ENCODE measurements around the gene TNFSF11.

TNFSF11 gene

DNA sequence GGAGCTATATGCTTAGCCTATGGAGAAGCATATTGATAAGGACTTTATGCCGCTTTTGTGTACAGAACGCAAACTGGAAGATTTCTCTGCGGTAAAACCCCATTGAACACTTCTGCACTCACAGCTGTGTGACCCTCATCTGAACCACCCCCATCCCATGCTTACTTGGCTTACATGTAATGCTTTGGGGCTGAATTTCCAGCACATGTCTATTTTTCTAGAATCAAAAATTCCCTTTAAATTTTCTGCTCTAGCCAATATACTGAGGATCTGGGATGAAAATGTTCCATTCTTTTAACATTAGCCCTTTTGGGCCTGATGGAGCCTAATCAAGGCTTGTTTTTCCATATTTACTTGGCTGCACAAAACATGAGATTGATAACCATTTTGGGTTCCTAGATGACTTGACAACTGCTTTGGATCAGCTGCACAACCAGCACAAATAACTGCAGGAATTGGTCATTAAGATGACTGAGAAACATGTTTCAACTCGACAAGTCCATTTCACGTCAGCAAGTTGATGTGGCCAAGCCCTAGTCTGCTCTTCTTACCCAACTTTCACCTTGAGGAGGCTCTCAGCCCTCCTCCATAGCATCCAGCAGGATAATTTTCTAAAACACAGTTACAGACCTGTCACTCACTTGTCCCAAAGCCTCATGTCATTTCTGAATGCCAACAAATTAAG is 52.4 kb downstream of the TNFSF11 start:
- peaks cover 4% of the 10 kb centered on the region for H3K27me3 ChIP-seq (ENCODE audit: insufficient read depth, low read length, poor library complexity)
- H3K9me3 ChIP-seq (ENCODE audit: insufficient read depth, low read length, severe bottlenecking) = no peaks in the 10 kb centered on the region
- H3K4me1 ChIP-seq (ENCODE audit: insufficient read depth, low read length) = no peaks in the 10 kb centered on the region
- no peak for DNase-seq
- H4K20me1 ChIP-seq (ENCODE audit: insufficient read depth, low read length) = no peaks in the 10 kb centered on the region
- TF ChIP-seq, protein P1, sequence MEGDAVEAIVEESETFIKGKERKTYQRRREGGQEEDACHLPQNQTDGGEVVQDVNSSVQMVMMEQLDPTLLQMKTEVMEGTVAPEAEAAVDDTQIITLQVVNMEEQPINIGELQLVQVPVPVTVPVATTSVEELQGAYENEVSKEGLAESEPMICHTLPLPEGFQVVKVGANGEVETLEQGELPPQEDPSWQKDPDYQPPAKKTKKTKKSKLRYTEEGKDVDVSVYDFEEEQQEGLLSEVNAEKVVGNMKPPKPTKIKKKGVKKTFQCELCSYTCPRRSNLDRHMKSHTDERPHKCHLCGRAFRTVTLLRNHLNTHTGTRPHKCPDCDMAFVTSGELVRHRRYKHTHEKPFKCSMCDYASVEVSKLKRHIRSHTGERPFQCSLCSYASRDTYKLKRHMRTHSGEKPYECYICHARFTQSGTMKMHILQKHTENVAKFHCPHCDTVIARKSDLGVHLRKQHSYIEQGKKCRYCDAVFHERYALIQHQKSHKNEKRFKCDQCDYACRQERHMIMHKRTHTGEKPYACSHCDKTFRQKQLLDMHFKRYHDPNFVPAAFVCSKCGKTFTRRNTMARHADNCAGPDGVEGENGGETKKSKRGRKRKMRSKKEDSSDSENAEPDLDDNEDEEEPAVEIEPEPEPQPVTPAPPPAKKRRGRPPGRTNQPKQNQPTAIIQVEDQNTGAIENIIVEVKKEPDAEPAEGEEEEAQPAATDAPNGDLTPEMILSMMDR (IDR thresholded peaks at IDR 0.05; ENCODE audit: borderline replicate concordance, extremely low read depth, low read length, poor library complexity, severe bottlenecking) = no peak
- TF ChIP-seq EZH2 (IDR thresholded peaks at IDR 0.05; ENCODE audit: borderline replicate concordance, low read depth, low read length, severe bottlenecking) = no peak
- H3K36me3 ChIP-seq (ENCODE audit: insufficient read depth, low read length) = no peaks in the 10 kb centered on the region
- H3K9ac ChIP-seq (ENCODE audit: low read depth, low read length) = no peak overlapping the region
- H3K4me2 ChIP-seq (ENCODE audit: insufficient read depth, low read length) = no peak overlapping the region
- no peak overlapping the region for H3K27ac ChIP-seq (ENCODE audit: low read length)
- H3K4me3 ChIP-seq (ENCODE audit: low read depth in 1 of 2, low read length in 2 of 2) = no peak overlapping the region
- no peak overlapping the region for H2AFZ ChIP-seq (ENCODE audit: low read depth, low read length)
- no peak for ATAC-seq (ENCODE audit: insufficient read depth, low read depth)
- H3K79me2 ChIP-seq (ENCODE audit: insufficient read depth, low read length) = no peaks in the 10 kb centered on the region

DNA sequence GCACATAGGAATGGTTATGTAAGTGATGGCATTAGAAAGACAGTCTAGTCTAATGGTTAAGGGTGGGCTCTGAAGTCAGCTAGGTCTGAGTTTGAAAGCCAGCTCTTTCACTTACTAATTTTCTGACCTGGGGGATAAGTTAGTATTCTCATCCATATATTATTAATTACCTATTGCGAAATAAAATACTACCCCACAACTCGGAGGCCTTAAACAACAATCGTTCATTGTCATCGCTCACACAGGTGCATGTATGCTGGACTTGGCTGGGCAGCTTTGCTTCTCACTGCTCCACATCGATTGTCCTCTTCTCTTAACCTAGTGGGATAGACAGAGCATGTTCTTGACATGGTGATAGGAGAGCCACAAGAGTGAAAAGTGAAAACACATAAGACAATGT is 54.7 kb downstream of the TNFSF11 start:
- H3K27me3 ChIP-seq (ENCODE audit: insufficient read depth, low read length, poor library complexity) = peaks cover 4% of the 10 kb centered on the region
- no peak overlapping the region for H3K4me3 ChIP-seq (ENCODE audit: low read depth in 1 of 2, low read length in 2 of 2)
- H3K9ac ChIP-seq (ENCODE audit: low read depth, low read length) = no peak overlapping the region
- H3K9me3 ChIP-seq (ENCODE audit: insufficient read depth, low read length, severe bottlenecking) = no peaks in the 10 kb centered on the region
- no peak overlapping the region for H3K27ac ChIP-seq (ENCODE audit: low read length)
- TF ChIP-seq EZH2 (IDR thresholded peaks at IDR 0.05; ENCODE audit: borderline replicate concordance, low read depth, low read length, severe bottlenecking) = no peak
- TF ChIP-seq, protein P1 (IDR thresholded peaks at IDR 0.05; ENCODE audit: borderline replicate concordance, extremely low read depth, low read length, poor library complexity, severe bottlenecking) = no peak
- no peak overlapping the region for H2AFZ ChIP-seq (ENCODE audit: low read depth, low read length)
- H3K36me3 ChIP-seq (ENCODE audit: insufficient read depth, low read length) = no peaks in the 10 kb centered on the region
- no peaks in the 10 kb centered on the region for H4K20me1 ChIP-seq (ENCODE audit: insufficient read depth, low read length)
- H3K79me2 ChIP-seq (ENCODE audit: insufficient read depth, low read length) = no peaks in the 10 kb centered on the region
- no peak for ATAC-seq (ENCODE audit: insufficient read depth, low read depth)
- H3K4me2 ChIP-seq (ENCODE audit: insufficient read depth, low read length) = no peak overlapping the region
- DNase-seq = no peak
- no peaks in the 10 kb centered on the region for H3K4me1 ChIP-seq (ENCODE audit: insufficient read depth, low read length)

DNA sequence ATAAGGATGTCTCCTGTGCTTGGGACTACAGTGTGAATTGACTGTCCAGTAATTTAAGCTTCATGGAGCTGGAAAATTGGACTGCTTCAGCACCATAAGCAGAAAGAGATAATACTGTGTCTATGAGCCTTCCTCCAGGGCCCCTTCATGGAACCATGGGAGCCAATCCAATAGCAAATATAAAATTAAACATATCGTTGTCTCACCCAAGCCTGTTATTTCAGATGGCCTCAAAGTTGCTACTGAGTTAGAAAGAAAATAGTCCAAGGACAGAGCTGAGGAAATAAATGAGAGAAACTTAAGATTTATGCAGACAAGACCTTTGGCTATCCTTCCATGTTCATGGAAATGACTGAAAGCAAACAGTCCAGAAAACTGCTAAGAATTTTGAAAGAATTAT is 57.2 kb downstream of the TNFSF11 start:
- Histone ChIP-seq H3K9me3 (ENCODE audit: insufficient read depth, low read length, severe bottlenecking) (no peaks in the 10 kb centered on the region), H2AFZ (ENCODE audit: low read depth, low read length) (no peak overlapping the region), H3K4me1 (ENCODE audit: insufficient read depth, low read length) (no peaks in the 10 kb centered on the region), H3K36me3 (ENCODE audit: insufficient read depth, low read length) (no peaks in the 10 kb centered on the region), H3K79me2 (ENCODE audit: insufficient read depth, low read length) (no peaks in the 10 kb centered on the region), H3K4me2 (ENCODE audit: insufficient read depth, low read length) (no peak overlapping the region), H3K27ac (ENCODE audit: low read length) (no peak overlapping the region), H4K20me1 (ENCODE audit: insufficient read depth, low read length) (no peaks in the 10 kb centered on the region), H3K27me3 (ENCODE audit: insufficient read depth, low read length, poor library complexity) (no peaks in the 10 kb centered on the region), H3K9ac (ENCODE audit: low read depth, low read length) (no peak overlapping the region), H3K4me3 (ENCODE audit: low read depth in 1 of 2, low read length in 2 of 2) (no peak overlapping the region)
- DNase-seq (no peak), ATAC-seq (ENCODE audit: insufficient read depth, low read depth) (no peak)
- TF ChIP-seq, protein P1 (IDR thresholded peaks at IDR 0.05; ENCODE audit: borderline replicate concordance, extremely low read depth, low read length, poor library complexity, severe bottlenecking) = no peak
- no peak for TF ChIP-seq EZH2 (IDR thresholded peaks at IDR 0.05; ENCODE audit: borderline replicate concordance, low read depth, low read length, severe bottlenecking)
